ENCODE results near the gene GNGT2. TPM values are rescaled to one million over a fixed set of nuclear protein-coding genes. Genes with fewer than 3 reads are reported as not detected.

Gene GNGT2
- polyA plus RNA-seq, 1 donor (not counting 4 experiments of a cell fraction or from before 2014, with no cell fraction given), result not detected

DNA sequence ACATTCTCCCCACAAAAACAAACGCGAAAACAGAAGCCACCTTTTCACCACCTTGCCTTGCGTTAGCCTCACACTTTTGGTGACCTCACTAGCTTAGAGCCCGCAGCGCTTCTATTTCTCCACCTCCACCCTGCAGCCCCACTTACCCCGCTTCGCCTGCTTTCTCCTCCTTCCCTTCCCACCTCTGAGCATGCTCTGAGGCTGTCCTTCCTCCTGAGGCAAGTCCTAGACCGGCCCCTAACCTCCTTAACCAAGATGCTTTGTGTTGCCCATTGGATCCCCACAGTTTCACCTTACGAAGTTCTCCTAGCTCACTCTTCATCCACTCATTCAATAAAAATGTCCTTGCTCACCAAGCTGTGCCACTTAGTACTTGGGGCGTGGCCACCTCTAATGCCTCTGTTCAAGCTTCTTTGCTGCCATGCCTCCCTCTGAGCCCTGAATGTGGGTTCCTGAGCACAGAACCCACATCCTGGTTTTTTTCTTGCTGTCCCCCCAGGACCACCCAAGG is 1.3 kb downstream of the GNGT2 start:
- Histone ChIP-seq H2AFZ (ENCODE audit: control insufficient read depth, low read length) (no peak overlapping the region), H3K79me2 (ENCODE audit: control insufficient read depth, insufficient read depth, low read length) (no peaks in the 10 kb centered on the region), H3K36me3 (ENCODE audit: control insufficient read depth in 2 of 2, extremely low read depth in 1 of 2, insufficient read depth in 2 of 2, low read length in 2 of 2) (no peaks in the 10 kb centered on the region), H3K27ac (ENCODE audit: control insufficient read depth, insufficient read depth, low read length) (no peak overlapping the region), H3K9me1 (ENCODE audit: control insufficient read depth, extremely low read depth, insufficient read depth, low read length) (no peaks in the 10 kb centered on the region), H3K4me1 (ENCODE audit: control insufficient read depth, extremely low read depth, insufficient read depth, low read length) (peaks cover 3% of the 10 kb centered on the region), H3K9me3 (ENCODE audit: control insufficient read depth, low read depth, low read length) (no peaks in the 10 kb centered on the region), H3K9ac (ENCODE audit: control insufficient read depth, extremely low read depth, insufficient read depth, low read length) (no peak overlapping the region), H3K27me3 (ENCODE audit: control insufficient read depth, extremely low read depth, insufficient read depth, low read length) (peaks cover 17% of the 10 kb centered on the region), H4K20me1 (ENCODE audit: control insufficient read depth, extremely low read depth, insufficient read depth, low read length) (no peaks in the 10 kb centered on the region), H3K4me2 (ENCODE audit: control insufficient read depth, extremely low read depth, insufficient read depth, low read depth, low read length) (no peak overlapping the region), H3K4me3 (ENCODE audit: control insufficient read depth in 2 of 3, extremely low read depth in 1 of 3, insufficient read depth in 2 of 3, low read depth in 1 of 3, low read length in 3 of 3) (no peak overlapping the region)
- FAIRE-seq (no peak), DNase-seq (ENCODE audit: low read depth, low spot score) (no peak)
- dilution Hi-C loops (cut with MboI; ENCODE audit: extremely low pct_ligation_motif_present, low sequenced_read_pairs), result loop anchor here (10.0 kb wide), 1 partner anchor 76 kb away; no protein-coding TSS in a partner anchor
- TF ChIP-seq, protein P1, sequence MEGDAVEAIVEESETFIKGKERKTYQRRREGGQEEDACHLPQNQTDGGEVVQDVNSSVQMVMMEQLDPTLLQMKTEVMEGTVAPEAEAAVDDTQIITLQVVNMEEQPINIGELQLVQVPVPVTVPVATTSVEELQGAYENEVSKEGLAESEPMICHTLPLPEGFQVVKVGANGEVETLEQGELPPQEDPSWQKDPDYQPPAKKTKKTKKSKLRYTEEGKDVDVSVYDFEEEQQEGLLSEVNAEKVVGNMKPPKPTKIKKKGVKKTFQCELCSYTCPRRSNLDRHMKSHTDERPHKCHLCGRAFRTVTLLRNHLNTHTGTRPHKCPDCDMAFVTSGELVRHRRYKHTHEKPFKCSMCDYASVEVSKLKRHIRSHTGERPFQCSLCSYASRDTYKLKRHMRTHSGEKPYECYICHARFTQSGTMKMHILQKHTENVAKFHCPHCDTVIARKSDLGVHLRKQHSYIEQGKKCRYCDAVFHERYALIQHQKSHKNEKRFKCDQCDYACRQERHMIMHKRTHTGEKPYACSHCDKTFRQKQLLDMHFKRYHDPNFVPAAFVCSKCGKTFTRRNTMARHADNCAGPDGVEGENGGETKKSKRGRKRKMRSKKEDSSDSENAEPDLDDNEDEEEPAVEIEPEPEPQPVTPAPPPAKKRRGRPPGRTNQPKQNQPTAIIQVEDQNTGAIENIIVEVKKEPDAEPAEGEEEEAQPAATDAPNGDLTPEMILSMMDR (optimal IDR thresholded peaks at IDR 0.05 in 1 of 3, IDR thresholded peaks at IDR 0.05 in 1 of 3, conservative IDR thresholded peaks at IDR 0.05 in 1 of 3; ENCODE audit: extremely low read depth in 1 of 3, insufficient read depth in 2 of 3, low read length in 3 of 3), result no peak
- TF ChIP-seq EZH2 (IDR thresholded peaks at IDR 0.05; ENCODE audit: low read length), result no peak

DNA sequence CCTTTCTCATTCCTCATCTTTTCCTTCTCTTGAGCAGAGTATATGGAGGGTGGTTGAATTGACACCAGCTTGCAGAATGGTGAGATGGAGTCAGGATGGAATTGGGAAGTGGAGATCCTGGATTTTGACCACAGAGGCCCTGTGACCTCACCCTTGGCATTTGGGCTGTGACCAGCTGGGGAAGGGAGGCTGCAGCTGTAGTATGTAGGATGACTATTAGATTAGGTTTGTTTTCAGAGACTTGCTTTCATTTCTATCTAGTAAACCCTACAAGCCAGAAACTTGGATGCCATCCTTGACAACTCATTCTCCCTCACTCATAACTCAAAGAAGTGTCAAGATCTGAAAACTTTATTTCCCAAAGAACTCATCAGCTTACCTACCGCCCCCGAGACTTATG is 5.9 kb downstream of the GNGT2 start:
- FAIRE-seq, result no peak

More for the DNA sequence above, 5.9 kb downstream of the GNGT2 start:
- Histone ChIP-seq H3K4me1 (ENCODE audit: control insufficient read depth, extremely low read depth, insufficient read depth, low read length) (peaks cover 3% of the 10 kb centered on the region), H3K79me2 (ENCODE audit: control insufficient read depth, insufficient read depth, low read length) (no peaks in the 10 kb centered on the region), H3K36me3 (ENCODE audit: control insufficient read depth in 2 of 2, extremely low read depth in 1 of 2, insufficient read depth in 2 of 2, low read length in 2 of 2) (no peaks in the 10 kb centered on the region), H3K9me1 (ENCODE audit: control insufficient read depth, extremely low read depth, insufficient read depth, low read length) (no peaks in the 10 kb centered on the region), H3K9ac (ENCODE audit: control insufficient read depth, extremely low read depth, insufficient read depth, low read length) (no peak overlapping the region), H3K9me3 (ENCODE audit: control insufficient read depth, low read depth, low read length) (no peaks in the 10 kb centered on the region), H3K27me3 (ENCODE audit: control insufficient read depth, extremely low read depth, insufficient read depth, low read length) (peaks cover 20% of the 10 kb centered on the region), H4K20me1 (ENCODE audit: control insufficient read depth, extremely low read depth, insufficient read depth, low read length) (no peaks in the 10 kb centered on the region), H3K27ac (ENCODE audit: control insufficient read depth, insufficient read depth, low read length) (no peak overlapping the region), H2AFZ (ENCODE audit: control insufficient read depth, low read length) (no peak overlapping the region), H3K4me3 (ENCODE audit: control insufficient read depth in 2 of 3, extremely low read depth in 1 of 3, insufficient read depth in 2 of 3, low read depth in 1 of 3, low read length in 3 of 3) (no peak overlapping the region), H3K4me2 (ENCODE audit: control insufficient read depth, extremely low read depth, insufficient read depth, low read depth, low read length) (no peak overlapping the region)
- dilution Hi-C loops (cut with MboI; ENCODE audit: extremely low pct_ligation_motif_present, low sequenced_read_pairs), result loop anchor here (10.0 kb wide), 1 partner anchor 80 kb away; no protein-coding TSS in a partner anchor
- no peak for TF ChIP-seq EZH2 (IDR thresholded peaks at IDR 0.05; ENCODE audit: low read length)
- TF ChIP-seq, protein P1 (optimal IDR thresholded peaks at IDR 0.05 in 1 of 3, IDR thresholded peaks at IDR 0.05 in 1 of 3, conservative IDR thresholded peaks at IDR 0.05 in 1 of 3; ENCODE audit: extremely low read depth in 1 of 3, insufficient read depth in 2 of 3, low read length in 3 of 3), result no peak
- DNase-seq (ENCODE audit: low read depth, low spot score), result no peak
